Breast epithelium (tissue), 4 donors: ENCODE data around the gene CENPP. TPM values are rescaled to one million over a fixed set of nuclear protein-coding genes. Genes with fewer than 3 reads are reported as not detected.

Source experiments
- DNase-seq, 2 donors: peaks; one replicate each; pipeline ENCODE4 v3.0.0-alpha.2; 2019; ENCODE audit warnings: low spot score in 2 of 2
- H3K27ac ChIP-seq, 2 donors: fragments of 200-600 bp; sonication (generic) in 1 of 2; one replicate each; pipeline ENCODE4 v1.5.1; 2016 to 2019; ENCODE audit warnings: mild to moderate bottlenecking in 1 of 2
- H3K27me3 ChIP-seq, 2 donors: fragments of 200-600 bp; sonication (generic) in 1 of 2; one replicate each; pipeline versions ENCODE4 v1.5.1 to v1.6.0; 2017 to 2019; ENCODE audit warnings: control low read depth in 1 of 2, mild to moderate bottlenecking in 1 of 2
- H3K36me3 ChIP-seq: fragments of 200-600 bp; one replicate; pipeline ENCODE4 v1.5.1; 2019
- H3K4me1 ChIP-seq, 2 donors: fragments of 200-600 bp; sonication (generic); one replicate each; pipeline ENCODE4 v1.5.1; 2016 to 2019; ENCODE audit warnings: control low read depth in 1 of 2
- H3K4me3 ChIP-seq, 3 donors: fragments of 200-600 bp; sonication (generic); 1 replicate in 2 of 3; 2 replicates in 1 of 3; pipeline ENCODE4 v1.5.1; 2016 to 2019; ENCODE audit warnings: mild to moderate bottlenecking in 3 of 3, moderate library complexity in 2 of 3
- H3K9me3 ChIP-seq, 2 donors: fragments of 200-600 bp; sonication (generic) in 1 of 2; one replicate each; pipeline ENCODE4 v1.5.1; 2016 to 2019; ENCODE audit warnings: control low read depth in 1 of 2
- POLR2A ChIP-seq: fragments of 450-650 bp; IDR thresholded peaks from one replicate; pipeline ENCODE4 v1.6.1; 2016; ENCODE audit warnings: antibody characterized with exemption, mild to moderate bottlenecking, moderate library complexity
- POLR2AphosphoS5 ChIP-seq, 3 donors: sonication (generic); formaldehyde crosslinking; IDR thresholded peaks; one replicate each; pipeline ENCODE4 v1.6.1; 2017; ENCODE audit warnings: antibody characterized with exemption in 3 of 3
- intact Hi-C: fragments of 100-400 bp; cut with DNase I; formaldehyde crosslinking; loops from one replicate; pipeline ENCODE4 v1.15.1; 2023; ENCODE audit warnings: low total_unique reads
- total RNA-seq, 3 donors: library from RNA; depleted of rRNA; stranded (reverse); fragments of >200 nt; gene quantifications; one replicate each; pipeline ENCODE4 v1.1.0, GENCODE V29; 2016
- TF ChIP-seq, protein P1 (sequence below), 3 donors: fragments of 450-650 bp; IDR thresholded peaks; one replicate each; pipeline ENCODE4 v1.5.1; 2016 to 2017; ENCODE audit warnings: antibody characterized with exemption in 3 of 3, mild to moderate bottlenecking in 3 of 3, moderate library complexity in 3 of 3

The CENPP gene
- total RNA-seq, 3 donors from 2014 or later, result 3.9 to 6.1 (median 4.5) TPM

DNA sequence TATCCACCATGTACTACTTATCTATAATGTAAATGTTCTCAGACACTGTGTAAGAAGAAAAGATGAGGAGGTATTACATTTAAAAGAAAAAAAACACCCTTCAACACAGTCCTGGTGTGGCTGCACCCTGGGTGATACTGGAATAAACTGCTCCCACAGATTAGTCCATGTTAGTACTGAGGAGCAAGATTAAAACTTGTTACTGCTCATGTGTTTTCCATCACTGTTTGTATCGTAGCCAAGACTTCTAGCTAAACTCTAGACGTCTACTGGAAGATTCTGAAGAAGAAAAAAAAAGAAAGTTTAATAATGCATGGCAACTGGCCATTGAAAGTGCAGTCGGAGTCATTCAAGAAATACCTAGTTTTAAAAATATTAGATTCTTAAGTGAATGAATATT, 156.6 kb downstream of the CENPP start, which contains the start of gene ASPN:
Gene ASPN, minus strand, starts transcription at position 178 of the 400 bp plus-strand sequence.
- TF ChIP-seq POLR2A (no peak), POLR2AphosphoS5 (IDR thresholded peaks at IDR 0.05) (no peak)
- TF ChIP-seq, protein P1, sequence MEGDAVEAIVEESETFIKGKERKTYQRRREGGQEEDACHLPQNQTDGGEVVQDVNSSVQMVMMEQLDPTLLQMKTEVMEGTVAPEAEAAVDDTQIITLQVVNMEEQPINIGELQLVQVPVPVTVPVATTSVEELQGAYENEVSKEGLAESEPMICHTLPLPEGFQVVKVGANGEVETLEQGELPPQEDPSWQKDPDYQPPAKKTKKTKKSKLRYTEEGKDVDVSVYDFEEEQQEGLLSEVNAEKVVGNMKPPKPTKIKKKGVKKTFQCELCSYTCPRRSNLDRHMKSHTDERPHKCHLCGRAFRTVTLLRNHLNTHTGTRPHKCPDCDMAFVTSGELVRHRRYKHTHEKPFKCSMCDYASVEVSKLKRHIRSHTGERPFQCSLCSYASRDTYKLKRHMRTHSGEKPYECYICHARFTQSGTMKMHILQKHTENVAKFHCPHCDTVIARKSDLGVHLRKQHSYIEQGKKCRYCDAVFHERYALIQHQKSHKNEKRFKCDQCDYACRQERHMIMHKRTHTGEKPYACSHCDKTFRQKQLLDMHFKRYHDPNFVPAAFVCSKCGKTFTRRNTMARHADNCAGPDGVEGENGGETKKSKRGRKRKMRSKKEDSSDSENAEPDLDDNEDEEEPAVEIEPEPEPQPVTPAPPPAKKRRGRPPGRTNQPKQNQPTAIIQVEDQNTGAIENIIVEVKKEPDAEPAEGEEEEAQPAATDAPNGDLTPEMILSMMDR (IDR thresholded peaks at IDR 0.05), result no peak
- peak within 1 kb of the TSS in 1 of 2 donors; percentile 40 for H3K27ac ChIP-seq
- intact Hi-C loops, result no loop called here
- no peak for DNase-seq
- no peaks in the 10 kb centered on the region for H3K36me3 ChIP-seq
- no peaks in the 10 kb centered on the region for H3K4me1 ChIP-seq
- H3K27me3 ChIP-seq, result no peaks in the 10 kb centered on the region
- H3K4me3 ChIP-seq, result no peak within 1 kb of the TSS
- no peaks in the 10 kb centered on the region for H3K9me3 ChIP-seq

DNA sequence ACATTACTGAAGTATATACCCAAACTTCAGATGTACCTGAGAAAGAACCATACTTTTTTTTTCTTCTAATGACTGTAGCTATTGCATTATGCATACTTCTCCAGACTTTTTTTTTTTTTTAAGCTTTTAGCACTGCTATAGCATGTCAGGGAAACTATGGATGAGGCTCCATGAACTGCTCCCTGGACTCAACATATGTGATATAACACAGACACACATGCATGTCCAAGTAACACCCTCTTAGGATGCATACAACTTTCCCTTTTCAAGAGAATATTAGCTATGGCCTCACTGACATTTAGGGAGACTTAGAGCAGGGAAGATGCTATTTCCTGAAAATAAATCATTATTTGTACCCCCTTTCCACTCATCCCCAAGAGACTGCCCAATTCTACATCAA, 157.1 kb downstream of the CENPP start:
- no peaks in the 10 kb centered on the region for H3K27me3 ChIP-seq
- TF ChIP-seq, protein P1 (IDR thresholded peaks at IDR 0.05), result no peak
- no peak for TF ChIP-seq POLR2A
- TF ChIP-seq POLR2AphosphoS5 (IDR thresholded peaks at IDR 0.05), result no peak
- H3K9me3 ChIP-seq, result no peaks in the 10 kb centered on the region
- no peak overlapping the region for H3K4me3 ChIP-seq
- no peaks in the 10 kb centered on the region for H3K36me3 ChIP-seq
- no peaks in the 10 kb centered on the region for H3K4me1 ChIP-seq
- intact Hi-C loops, result no loop called here
- no peak for DNase-seq
- H3K27ac ChIP-seq, result no peak overlapping the region

DNA sequence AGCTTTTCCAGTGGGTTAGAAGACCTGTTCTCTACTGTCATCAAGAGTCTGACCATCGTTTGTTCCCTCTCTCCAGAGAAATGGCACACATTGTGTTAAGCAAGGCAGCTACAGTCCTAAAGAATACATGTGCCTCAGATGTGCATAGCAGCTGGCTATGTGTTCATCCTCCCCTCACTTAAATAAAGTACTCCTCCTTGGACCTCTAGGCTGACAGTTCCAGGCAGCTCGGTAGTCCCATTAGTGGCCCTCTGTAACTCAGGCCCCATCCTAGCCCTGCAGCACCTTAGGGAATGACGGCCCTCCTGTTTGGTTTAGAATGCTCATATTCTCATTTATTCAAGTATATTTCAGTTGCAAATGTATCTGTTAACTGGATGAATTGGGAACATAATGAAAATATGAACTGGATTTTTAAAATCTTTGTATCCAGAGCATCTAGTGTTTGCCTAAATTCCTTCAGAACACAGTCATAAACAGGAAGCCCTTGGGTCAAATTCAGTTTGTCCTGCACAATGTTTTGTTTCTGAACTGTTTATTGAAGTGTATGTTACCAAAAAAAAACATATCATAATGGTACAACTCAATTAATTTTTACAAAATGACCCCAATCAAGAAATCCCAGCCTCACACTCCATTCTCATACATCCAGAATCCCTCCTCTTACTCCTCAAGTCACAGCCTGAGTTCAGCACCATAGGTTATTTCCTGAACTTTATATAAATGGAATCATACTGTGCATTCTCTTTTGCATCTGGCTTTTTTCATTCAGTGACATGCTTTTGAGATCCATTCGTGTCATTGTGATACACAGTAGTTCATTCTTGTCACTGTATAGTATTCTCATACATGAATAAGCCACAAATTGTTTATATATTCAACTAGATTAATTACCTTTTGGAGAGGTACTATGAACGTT, 158.1 kb downstream of the CENPP start:
- intact Hi-C loops, result no loop called here
- peak overlapping the region in 1 of 2 donors; percentile 40 for H3K27ac ChIP-seq

DNA sequence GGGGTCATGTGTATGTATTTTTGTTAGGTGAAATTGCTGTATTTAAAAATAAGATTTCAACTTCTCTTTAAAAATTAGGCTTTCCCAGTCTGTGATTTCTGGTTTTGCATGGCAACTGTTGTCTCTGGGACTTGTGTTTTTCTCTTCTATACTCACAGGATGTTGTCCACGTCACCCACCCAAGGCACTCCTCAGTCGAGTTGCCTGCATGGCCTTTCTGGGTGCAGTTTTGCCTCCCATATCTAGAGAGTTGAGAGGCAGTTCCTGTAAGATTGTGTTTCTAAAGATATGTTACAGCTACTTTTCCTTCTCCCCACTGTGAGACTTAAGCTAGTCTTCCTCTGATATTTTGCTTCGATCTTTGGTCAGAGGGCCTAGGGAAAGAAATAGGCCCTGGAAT, 158.8 kb downstream of the CENPP start:
- no peaks in the 10 kb centered on the region for H3K27me3 ChIP-seq
- no peak overlapping the region for H3K4me3 ChIP-seq
- no peak overlapping the region for H3K27ac ChIP-seq
- no peak for DNase-seq
- no peaks in the 10 kb centered on the region for H3K36me3 ChIP-seq
- intact Hi-C loops, result no loop called here
- H3K9me3 ChIP-seq, result no peaks in the 10 kb centered on the region
- TF ChIP-seq, protein P1 (IDR thresholded peaks at IDR 0.05), result no peak
- TF ChIP-seq POLR2A (no peak), POLR2AphosphoS5 (IDR thresholded peaks at IDR 0.05) (no peak)
- H3K4me1 ChIP-seq, result no peaks in the 10 kb centered on the region

More for the DNA sequence above, 158.1 kb downstream of the CENPP start:
- TF ChIP-seq, protein P1 (IDR thresholded peaks at IDR 0.05), result no peak
- TF ChIP-seq POLR2A (no peak), POLR2AphosphoS5 (IDR thresholded peaks at IDR 0.05) (no peak)
- no peak for DNase-seq
- Histone ChIP-seq H3K36me3 (no peaks in the 10 kb centered on the region), H3K4me3 (no peak overlapping the region), H3K9me3 (no peaks in the 10 kb centered on the region), H3K27me3 (no peaks in the 10 kb centered on the region), H3K4me1 (no peaks in the 10 kb centered on the region)

DNA sequence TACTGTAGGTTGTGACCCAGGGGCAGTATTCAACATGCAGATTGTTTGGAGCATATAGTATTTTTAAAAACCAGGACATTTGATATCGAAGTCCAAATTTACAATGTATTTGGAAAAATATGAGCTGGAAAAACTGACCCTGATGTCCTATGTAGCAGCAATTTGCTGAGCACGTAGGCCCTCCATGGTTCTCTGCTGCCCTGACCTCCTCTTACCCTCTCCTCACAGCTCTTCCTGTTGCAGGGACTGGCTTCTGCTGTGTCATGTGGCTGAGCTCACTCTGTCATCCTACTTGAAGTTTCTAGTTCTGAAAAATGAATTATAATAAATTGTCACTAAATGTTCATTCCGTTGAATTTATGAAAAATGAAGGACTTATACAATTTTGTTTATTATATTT, 160.6 kb downstream of the CENPP start:
- no peak overlapping the region for H3K27ac ChIP-seq
- intact Hi-C loops, result no loop called here
- no peak for DNase-seq
- no peaks in the 10 kb centered on the region for H3K9me3 ChIP-seq
- no peaks in the 10 kb centered on the region for H3K36me3 ChIP-seq
- TF ChIP-seq POLR2AphosphoS5 (IDR thresholded peaks at IDR 0.05) (no peak), POLR2A (no peak)
- TF ChIP-seq, protein P1 (IDR thresholded peaks at IDR 0.05), result no peak
- H3K4me3 ChIP-seq, result no peak overlapping the region
- no peaks in the 10 kb centered on the region for H3K4me1 ChIP-seq
- no peaks in the 10 kb centered on the region for H3K27me3 ChIP-seq
